Measurements from ENCODE around the gene SPHK1.

Gene SPHK1

DNA sequence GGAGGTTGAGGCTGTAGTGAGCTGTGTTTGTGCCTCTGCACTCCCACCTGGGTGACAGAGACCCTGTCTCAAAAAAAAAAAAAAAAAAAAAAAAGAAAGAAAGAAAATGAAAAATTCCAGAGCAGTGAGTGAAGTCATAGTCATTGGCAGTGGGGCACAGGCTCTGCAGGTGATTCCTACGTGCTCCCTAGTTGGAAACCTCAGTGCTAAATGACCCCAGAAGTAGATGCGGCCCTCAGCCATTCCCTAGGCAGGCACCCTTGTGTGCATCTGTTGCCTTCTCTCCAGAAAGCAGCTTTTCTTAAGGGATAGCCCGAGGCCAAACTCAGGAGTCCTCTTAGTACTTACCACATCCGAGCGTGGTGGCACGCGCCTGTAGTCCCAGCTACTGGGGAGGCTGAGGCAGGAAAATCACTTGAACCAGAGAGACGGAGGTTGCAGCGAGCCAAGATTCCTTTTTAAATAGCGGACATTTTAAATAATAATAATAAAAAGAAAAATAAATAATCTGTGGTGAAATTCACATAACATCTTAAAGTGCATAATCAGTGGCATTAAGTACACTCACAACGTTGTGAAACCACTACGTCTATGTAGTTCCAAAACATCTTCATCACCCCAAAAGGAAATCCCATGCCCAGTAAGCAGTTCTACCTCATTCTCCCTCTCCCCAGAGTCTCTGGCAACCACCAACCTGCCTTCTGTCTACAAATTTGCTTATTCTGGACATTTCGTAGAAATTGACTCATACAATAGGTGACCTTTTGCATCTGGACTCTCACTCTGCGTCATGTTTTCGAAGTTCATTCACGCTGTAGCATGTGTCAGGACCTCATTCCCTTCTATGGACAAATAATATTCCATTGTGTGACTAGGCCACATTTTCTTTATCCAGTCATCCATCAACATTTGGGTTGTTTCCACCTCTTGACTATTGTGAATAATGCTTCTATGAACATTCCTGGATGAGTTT, 12.5 kb upstream of the SPHK1 start:
- Histone ChIP-seq H3K27me3 (ENCODE audit: insufficient read depth, low read depth, severe bottlenecking) (no peaks in the 10 kb centered on the region), H3K4me3 (ENCODE audit: low read depth, low read length) (no peak overlapping the region), H3K9me3 (ENCODE audit: severe bottlenecking) (peaks cover 10% of the 10 kb centered on the region), H3K27ac (no peak overlapping the region), H3K36me3 (no peaks in the 10 kb centered on the region)
- TF ChIP-seq, protein P1, sequence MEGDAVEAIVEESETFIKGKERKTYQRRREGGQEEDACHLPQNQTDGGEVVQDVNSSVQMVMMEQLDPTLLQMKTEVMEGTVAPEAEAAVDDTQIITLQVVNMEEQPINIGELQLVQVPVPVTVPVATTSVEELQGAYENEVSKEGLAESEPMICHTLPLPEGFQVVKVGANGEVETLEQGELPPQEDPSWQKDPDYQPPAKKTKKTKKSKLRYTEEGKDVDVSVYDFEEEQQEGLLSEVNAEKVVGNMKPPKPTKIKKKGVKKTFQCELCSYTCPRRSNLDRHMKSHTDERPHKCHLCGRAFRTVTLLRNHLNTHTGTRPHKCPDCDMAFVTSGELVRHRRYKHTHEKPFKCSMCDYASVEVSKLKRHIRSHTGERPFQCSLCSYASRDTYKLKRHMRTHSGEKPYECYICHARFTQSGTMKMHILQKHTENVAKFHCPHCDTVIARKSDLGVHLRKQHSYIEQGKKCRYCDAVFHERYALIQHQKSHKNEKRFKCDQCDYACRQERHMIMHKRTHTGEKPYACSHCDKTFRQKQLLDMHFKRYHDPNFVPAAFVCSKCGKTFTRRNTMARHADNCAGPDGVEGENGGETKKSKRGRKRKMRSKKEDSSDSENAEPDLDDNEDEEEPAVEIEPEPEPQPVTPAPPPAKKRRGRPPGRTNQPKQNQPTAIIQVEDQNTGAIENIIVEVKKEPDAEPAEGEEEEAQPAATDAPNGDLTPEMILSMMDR (IDR thresholded peaks at IDR 0.05; ENCODE audit: low read depth, low read length), result no peak
- no peak for DNase-seq

DNA sequence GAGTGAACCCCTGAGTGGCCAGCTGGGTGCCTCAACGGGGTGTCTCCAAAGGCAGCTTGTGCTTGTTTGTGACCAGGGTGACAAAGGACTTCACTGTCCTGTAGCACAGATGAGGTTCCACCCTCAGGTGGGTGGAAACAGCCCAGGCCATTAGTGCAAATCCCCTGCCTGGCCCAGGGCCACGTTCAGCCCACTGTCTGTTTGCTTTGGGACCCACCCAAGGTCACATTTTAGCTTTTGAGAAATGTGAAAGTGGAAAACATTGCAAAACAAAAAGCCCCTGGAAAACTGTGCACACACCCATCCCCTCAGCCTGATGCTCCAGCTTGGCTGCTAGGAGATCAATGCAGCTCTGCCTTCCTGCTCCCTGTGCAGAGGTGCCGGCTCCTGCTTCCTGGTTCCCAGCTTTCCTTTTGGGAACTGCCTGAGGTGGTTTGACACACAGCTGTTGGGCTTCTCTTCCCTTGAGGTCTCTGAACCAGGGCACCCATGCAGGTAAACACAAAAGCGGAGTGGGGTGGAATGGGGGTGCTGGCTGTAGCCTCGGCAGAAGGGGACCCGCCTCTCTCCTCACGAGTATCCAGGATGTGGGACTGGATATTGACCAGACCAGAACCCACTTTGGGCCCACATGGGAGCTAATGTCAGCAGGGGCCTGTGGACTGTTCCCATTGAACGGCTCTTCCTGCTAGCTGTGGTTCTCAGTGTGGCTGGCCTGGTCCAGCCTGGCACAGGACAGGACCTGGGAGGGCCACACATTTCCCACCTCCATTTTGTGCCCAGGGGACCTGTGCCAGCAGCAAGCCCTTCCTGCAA, 7.9 kb upstream of the SPHK1 start:
- no peaks in the 10 kb centered on the region for H3K27me3 ChIP-seq (ENCODE audit: insufficient read depth, low read depth, severe bottlenecking)
- H3K27ac ChIP-seq, result peak overlapping the region; percentile 18
- no peaks in the 10 kb centered on the region for H3K36me3 ChIP-seq
- TF ChIP-seq, protein P1 (IDR thresholded peaks at IDR 0.05; ENCODE audit: low read depth, low read length), result no peak
- no peak for DNase-seq
- H3K4me3 ChIP-seq (ENCODE audit: low read depth, low read length), result no peak overlapping the region
- no peaks in the 10 kb centered on the region for H3K9me3 ChIP-seq (ENCODE audit: severe bottlenecking)

DNA sequence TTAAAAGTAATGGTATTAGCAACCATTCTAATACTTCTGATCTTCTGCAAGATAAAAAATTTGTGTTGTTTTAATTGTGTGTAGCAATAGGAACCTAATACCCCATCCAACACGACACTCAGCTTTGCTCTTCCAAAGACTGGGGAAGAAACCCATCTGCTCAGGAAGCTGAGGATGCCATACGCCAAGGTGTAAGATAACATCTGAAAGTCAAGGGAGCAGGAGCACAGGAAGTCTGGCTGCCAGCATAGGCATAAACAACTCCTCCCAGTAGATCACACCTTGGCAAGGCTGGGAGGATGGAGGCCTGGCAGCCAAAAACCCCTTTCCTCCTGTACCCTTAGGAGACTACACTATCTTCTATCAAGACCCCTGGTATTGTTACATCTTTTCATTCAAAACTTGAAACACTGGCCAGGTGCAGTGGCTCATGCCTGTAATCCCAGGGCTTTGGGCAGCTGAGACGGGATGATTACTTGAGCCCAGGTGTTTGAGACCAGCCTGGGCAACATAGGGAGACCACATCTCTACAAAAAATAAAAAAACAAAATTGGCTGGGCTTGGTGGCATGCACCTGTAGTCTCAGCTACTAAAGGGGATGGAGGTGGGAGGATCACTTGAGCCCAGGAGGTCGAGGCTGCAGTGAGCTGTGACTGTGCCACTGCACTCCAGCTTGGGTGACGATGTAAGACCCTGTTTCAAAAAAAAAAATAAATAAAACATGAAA, 5.7 kb upstream of the SPHK1 start:
- Histone ChIP-seq H3K36me3 (no peaks in the 10 kb centered on the region), H3K27me3 (ENCODE audit: insufficient read depth, low read depth, severe bottlenecking) (peaks cover 3% of the 10 kb centered on the region), H3K27ac (no peak overlapping the region), H3K9me3 (ENCODE audit: severe bottlenecking) (no peaks in the 10 kb centered on the region), H3K4me3 (ENCODE audit: low read depth, low read length) (no peak overlapping the region)
- no peak for DNase-seq
- TF ChIP-seq, protein P1 (IDR thresholded peaks at IDR 0.05; ENCODE audit: low read depth, low read length), result no peak

DNA sequence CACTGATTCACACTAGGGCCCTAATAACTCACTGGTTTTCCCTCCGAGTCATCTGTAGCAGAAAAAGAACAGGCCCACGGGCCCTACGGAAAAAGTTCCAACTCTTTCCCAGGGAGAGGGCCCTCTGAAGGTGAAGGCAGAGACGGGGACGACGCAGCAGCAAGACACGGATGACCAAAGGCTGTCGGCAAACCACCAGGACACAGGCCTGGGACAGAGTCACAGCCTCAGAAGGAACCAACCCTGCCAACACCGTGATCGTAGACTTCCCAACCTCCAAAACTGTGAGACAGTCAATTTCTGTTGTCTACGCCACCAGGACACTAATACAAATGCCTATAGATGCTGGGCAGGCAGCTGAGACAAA, 5.2 kb upstream of the SPHK1 start:
- Histone ChIP-seq H3K4me3 (ENCODE audit: low read depth, low read length) (no peak overlapping the region), H3K9me3 (ENCODE audit: severe bottlenecking) (no peaks in the 10 kb centered on the region), H3K36me3 (no peaks in the 10 kb centered on the region), H3K27me3 (ENCODE audit: insufficient read depth, low read depth, severe bottlenecking) (peaks cover 3% of the 10 kb centered on the region), H3K27ac (no peak overlapping the region)
- TF ChIP-seq, protein P1 (IDR thresholded peaks at IDR 0.05; ENCODE audit: low read depth, low read length), result no peak
- no peak for DNase-seq

DNA sequence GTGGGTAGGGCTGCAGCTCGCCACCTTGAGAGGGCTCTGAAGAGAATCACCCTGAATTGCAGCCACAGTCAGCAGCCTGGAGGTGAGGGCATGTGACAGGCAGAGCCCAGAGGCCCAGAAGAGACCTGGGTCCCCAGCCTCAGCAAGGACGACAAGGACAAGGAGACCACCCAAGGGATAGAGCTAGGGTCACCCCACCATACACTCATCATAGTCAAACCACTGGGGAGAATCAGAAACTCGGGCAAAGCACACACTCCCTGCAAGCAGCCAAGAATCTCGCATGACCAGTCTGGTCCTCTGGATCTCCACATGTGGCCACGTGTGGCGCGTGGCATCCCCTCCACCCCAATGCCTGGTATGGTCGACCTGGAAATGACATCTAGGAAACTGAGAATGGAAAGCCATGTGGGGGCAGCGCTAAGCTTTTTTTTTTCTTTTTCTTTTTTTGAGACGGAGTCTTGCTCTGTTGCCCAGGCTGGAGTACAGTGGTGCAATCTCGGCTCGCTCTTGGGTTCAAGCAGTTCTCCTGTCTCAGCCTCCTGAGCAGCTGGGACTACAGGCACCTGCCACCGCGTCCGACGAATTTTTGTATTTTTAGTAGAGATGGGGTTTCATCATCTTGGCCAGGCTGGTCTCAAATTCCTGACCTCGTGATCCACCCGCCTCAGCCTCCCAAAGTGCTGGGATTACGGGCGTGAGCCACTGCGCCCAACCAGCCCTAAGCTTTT, 4.6 kb upstream of the SPHK1 start:
- Histone ChIP-seq H3K9me3 (ENCODE audit: severe bottlenecking) (no peaks in the 10 kb centered on the region), H3K27ac (no peak overlapping the region), H3K36me3 (no peaks in the 10 kb centered on the region), H3K27me3 (ENCODE audit: insufficient read depth, low read depth, severe bottlenecking) (peaks cover 6% of the 10 kb centered on the region), H3K4me3 (ENCODE audit: low read depth, low read length) (no peak overlapping the region)
- DNase-seq, result no peak
- TF ChIP-seq, protein P1 (IDR thresholded peaks at IDR 0.05; ENCODE audit: low read depth, low read length), result no peak
